ENCODE measurements around the gene SRPK2.

Gene SRPK2

DNA sequence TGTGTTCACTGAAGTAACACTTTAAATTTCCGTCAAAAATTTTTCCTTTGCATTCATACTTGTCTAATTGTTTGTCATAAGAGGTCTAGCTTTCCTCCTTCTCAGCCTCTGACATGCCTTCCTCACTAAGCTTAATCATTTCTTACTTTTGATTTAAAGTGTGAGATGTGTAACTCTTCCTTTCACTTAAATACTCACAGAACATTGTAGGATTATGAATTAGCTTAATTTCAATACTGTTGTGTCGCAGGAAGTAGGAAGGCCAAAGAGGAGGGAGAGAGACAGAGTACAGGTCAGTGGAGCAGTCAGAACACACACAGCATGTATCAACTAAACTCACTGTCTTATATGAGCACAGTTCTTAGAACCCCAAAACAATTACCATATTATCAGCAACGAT is 99.0 kb downstream of the SRPK2 start:
- H3K27me3 ChIP-seq (replicated peaks): no peaks in the 10 kb centered on the region
- no peak for DNase-seq
- H3K36me3 ChIP-seq (replicated peaks): no peaks in the 10 kb centered on the region
- TF ChIP-seq, protein P1, sequence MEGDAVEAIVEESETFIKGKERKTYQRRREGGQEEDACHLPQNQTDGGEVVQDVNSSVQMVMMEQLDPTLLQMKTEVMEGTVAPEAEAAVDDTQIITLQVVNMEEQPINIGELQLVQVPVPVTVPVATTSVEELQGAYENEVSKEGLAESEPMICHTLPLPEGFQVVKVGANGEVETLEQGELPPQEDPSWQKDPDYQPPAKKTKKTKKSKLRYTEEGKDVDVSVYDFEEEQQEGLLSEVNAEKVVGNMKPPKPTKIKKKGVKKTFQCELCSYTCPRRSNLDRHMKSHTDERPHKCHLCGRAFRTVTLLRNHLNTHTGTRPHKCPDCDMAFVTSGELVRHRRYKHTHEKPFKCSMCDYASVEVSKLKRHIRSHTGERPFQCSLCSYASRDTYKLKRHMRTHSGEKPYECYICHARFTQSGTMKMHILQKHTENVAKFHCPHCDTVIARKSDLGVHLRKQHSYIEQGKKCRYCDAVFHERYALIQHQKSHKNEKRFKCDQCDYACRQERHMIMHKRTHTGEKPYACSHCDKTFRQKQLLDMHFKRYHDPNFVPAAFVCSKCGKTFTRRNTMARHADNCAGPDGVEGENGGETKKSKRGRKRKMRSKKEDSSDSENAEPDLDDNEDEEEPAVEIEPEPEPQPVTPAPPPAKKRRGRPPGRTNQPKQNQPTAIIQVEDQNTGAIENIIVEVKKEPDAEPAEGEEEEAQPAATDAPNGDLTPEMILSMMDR (IDR thresholded peaks at IDR 0.05; ENCODE audit: low read depth, low read length, missing control alignments): no peak
- H3K27ac ChIP-seq: no peak overlapping the region
- H3K4me3 ChIP-seq (ENCODE audit: low read depth, low read length): no peak overlapping the region
- in situ Hi-C loops (cut with HindIII; ENCODE audit: low pct_ligation_motif_present, low sequenced_read_pairs): no loop called here

DNA sequence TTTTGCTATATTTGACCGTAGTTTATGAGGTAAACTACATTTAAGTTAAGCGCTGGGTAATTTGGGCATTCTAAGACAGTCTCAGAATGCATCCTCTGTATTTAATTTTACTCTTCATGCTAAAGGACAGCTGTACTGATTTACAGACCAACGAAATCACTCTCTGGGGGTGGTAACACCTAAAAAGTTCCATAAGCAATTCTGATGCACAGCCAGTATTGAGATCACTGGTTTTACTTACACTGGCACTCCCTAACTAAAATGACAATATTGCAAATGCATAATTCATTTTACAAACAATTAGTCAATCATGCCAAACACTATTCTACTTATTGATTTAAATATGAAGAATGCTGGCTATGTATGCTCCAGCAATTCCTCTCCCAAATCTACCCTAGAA is 102.3 kb downstream of the SRPK2 start:
- in situ Hi-C loops (cut with HindIII; ENCODE audit: low pct_ligation_motif_present, low sequenced_read_pairs): no loop called here
- no peak for DNase-seq
- no peak overlapping the region for H3K4me3 ChIP-seq (ENCODE audit: low read depth, low read length)
- no peak overlapping the region for H3K27ac ChIP-seq
- no peaks in the 10 kb centered on the region for H3K27me3 ChIP-seq (replicated peaks)
- TF ChIP-seq, protein P1 (IDR thresholded peaks at IDR 0.05; ENCODE audit: low read depth, low read length, missing control alignments): no peak
- H3K36me3 ChIP-seq (replicated peaks): no peaks in the 10 kb centered on the region

DNA sequence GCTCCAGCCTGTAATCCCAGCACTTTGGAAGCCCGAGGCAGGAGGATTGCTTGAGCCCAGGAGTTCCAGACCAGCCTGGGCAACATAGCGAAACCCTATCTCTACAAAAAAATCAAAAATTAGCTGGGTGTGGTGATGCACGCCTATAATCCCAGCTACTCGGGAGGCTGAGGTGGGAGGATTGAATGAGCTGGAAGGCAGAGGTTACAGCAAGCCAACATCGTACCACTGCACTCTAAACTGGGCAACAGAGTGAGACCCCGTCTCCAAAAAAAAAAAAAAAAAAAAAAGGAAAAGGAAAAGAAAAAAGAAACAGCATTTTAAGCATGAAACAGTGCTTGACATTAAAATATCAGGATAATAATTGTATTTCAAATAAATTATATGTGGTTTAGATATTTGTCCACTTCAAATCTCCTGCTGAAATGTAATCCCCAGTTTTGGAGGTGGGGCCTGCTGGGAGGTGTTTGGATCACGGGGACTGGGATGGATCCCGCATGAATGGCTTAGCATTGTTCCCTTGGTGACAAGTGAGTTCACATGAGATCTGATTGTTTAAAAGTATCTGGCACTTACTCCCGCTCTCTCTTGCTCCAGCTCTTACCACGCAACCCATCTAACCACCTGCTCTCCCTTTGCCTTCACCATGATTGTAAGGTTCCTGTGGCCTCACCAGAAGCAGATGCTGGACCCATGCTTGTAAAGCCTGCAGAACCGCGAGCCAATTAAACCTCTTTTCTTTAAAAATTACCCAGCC is 103.4 kb downstream of the SRPK2 start:
- Histone ChIP-seq H3K4me3 (ENCODE audit: low read depth, low read length) (no peak overlapping the region), H3K27ac (no peak overlapping the region), H3K36me3 (replicated peaks) (no peaks in the 10 kb centered on the region), H3K27me3 (replicated peaks) (no peaks in the 10 kb centered on the region)
- in situ Hi-C loops (cut with HindIII; ENCODE audit: low pct_ligation_motif_present, low sequenced_read_pairs): no loop called here
- TF ChIP-seq, protein P1 (IDR thresholded peaks at IDR 0.05; ENCODE audit: low read depth, low read length, missing control alignments): no peak
- no peak for DNase-seq

DNA sequence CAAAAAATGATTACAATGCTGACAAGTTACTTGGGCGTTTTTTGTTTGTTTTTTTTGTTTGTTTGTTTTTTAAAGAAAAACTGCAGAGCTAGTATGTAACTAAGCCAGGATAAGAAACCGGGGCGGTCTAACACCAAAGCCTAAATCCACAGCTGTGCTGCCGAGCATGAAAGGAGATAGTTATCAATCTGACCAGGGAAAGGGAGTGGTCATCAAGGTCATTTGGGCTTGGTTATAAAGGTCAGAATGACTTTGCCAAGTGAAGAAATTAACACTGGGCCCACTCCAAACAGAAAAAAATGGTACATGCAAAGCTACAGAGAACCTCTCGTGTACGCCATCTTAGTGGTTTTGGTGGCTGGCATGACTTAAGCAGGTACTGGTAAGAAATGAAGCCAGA is 104.7 kb downstream of the SRPK2 start:
- Histone ChIP-seq H3K4me3 (ENCODE audit: low read depth, low read length) (no peak overlapping the region), H3K27me3 (replicated peaks) (no peaks in the 10 kb centered on the region), H3K27ac (no peak overlapping the region), H3K36me3 (replicated peaks) (no peaks in the 10 kb centered on the region)
- in situ Hi-C loops (cut with HindIII; ENCODE audit: low pct_ligation_motif_present, low sequenced_read_pairs): no loop called here
- TF ChIP-seq, protein P1 (IDR thresholded peaks at IDR 0.05; ENCODE audit: low read depth, low read length, missing control alignments): no peak
- DNase-seq: no peak

DNA sequence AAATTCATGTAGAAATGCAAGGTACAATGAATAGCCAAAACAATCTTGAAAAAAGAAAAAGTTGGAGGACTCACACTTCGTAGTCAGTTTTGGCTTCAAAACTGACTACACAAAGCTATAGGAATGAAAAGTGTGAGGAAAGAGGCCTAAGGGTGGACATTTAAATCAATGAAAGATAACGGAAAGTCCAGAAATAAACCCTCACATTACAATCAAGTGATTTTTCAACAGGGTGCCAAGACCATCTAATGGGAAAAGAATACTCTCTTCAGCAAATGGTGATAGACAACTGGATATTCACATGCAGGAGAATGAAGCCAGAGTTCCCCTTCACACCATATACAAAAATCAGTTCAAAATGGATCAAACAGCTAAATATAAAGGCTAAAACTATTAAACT is 106.8 kb downstream of the SRPK2 start:
- H3K36me3 ChIP-seq (replicated peaks): no peaks in the 10 kb centered on the region
- TF ChIP-seq, protein P1 (IDR thresholded peaks at IDR 0.05; ENCODE audit: low read depth, low read length, missing control alignments): no peak

DNA sequence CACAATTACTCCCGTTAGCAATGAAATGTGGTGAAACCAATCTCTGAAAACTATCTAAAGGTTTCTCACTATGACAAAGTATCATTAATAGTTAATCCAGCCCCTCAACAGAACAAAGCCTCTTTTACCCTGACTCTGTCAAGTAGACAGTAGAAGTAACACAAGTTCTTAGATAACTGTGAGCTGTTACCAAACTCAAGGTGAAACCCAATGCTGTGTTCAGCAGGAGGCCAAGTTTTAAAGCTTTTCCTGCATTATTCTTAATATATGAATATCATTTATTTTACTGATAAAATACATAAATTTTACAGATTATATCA is 109.1 kb downstream of the SRPK2 start:
- no peak for DNase-seq

More for the DNA sequence above, 106.8 kb downstream of the SRPK2 start:
- DNase-seq: no peak
- in situ Hi-C loops (cut with HindIII; ENCODE audit: low pct_ligation_motif_present, low sequenced_read_pairs): no loop called here
- Histone ChIP-seq H3K4me3 (ENCODE audit: low read depth, low read length) (no peak overlapping the region), H3K27ac (no peak overlapping the region), H3K27me3 (replicated peaks) (no peaks in the 10 kb centered on the region)

More for the DNA sequence above, 109.1 kb downstream of the SRPK2 start:
- no peaks in the 10 kb centered on the region for H3K27me3 ChIP-seq (replicated peaks)
- no peak overlapping the region for H3K27ac ChIP-seq
- TF ChIP-seq, protein P1 (IDR thresholded peaks at IDR 0.05; ENCODE audit: low read depth, low read length, missing control alignments): no peak
- in situ Hi-C loops (cut with HindIII; ENCODE audit: low pct_ligation_motif_present, low sequenced_read_pairs): no loop called here
- no peaks in the 10 kb centered on the region for H3K36me3 ChIP-seq (replicated peaks)
- no peak overlapping the region for H3K4me3 ChIP-seq (ENCODE audit: low read depth, low read length)

Data from brain microvascular endothelial cell (primary cell).